ENCODE data around the gene UBIAD1. TPM values are rescaled to one million over a fixed set of nuclear protein-coding genes. Genes with fewer than 3 reads are reported as not detected.
"Not testable (repeated sequence)": the region's sequence is repeated elsewhere in the genome, so short reads cannot be mapped to it uniquely, and the experiment has no call there.

Gene UBIAD1
- total and polyA plus RNA-seq, 2 of the 13 experiments (the other 11 are each of a cell fraction or from before 2014, with no cell fraction given) = 16.9 to 20.4 TPM

DNA sequence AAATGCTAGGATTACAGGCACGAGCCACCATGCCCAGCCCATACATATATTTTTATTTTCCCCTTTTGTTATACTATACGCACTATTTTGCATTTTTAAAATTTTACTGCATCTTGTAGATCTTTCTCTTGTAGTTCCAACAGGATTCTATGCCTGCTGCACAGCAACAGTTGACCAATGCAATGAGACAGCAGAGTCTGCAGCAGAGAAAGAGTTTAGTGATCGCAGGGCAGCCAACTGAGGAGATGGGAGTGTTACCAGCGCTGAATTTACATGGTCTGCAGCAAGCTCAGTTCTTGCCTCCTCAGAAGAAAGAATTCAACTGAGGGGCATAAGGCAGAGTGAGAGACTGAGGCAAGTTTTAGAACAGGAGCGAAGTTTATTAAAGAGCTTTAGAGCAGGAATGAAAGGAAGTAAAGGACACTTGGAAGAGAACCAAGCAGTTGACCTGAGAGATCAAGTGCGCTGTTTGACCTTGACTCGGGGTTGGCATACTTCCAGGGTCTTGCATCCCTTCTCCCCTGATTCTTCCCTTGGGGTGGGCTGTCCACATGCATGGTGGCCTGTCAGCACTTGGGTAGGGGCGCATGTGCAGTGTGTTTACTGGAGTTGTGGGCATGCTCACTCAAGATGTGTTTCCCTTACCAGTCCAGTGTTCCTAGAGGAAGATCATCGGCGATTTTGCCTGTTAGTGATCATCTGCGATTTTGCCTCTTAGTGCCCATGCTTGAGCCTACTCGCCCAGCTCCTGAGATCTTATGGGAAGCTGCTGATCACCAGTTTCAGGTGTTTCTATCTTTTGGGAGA lies 6.5 kb upstream of the UBIAD1 start (continued):
- TF ChIP-seq SOX13 (IDR thresholded peaks at IDR 0.05) (no peak), SOX13 (CRISPR knock-in tag; conservative IDR thresholded peaks at IDR 0.05 in 1 of 2, IDR thresholded peaks at IDR 0.05 in 1 of 2) (no peak), ARNT2 (CRISPR knock-in tag; IDR thresholded peaks at IDR 0.05; ENCODE audit: low read depth) (no peak)

GRCh38 chr1:11267350-11268337 lies 5.4 kb upstream of the UBIAD1 start:
- H2AFZ ChIP-seq (ENCODE audit: low read length); H4K20me1 ChIP-seq (ENCODE audit: insufficient read depth, low read length); in situ Hi-C loops (cut with HindIII; ENCODE audit: extremely low pct_ligation_motif_present, low pct_unique_long_range_greater_than_20kb); H3K9me3 ChIP-seq (ENCODE audit: low read length); H3K79me2 ChIP-seq (ENCODE audit: insufficient read depth, low read length); H3K27me3 ChIP-seq (ENCODE audit: control insufficient read depth in 1 of 2, insufficient read depth in 2 of 2, low read length in 2 of 2); BruUV-seq (replicated peaks); CTCF ChIA-PET (ENCODE audit: low intra/inter-chr PET ratio, low total read pairs); H3K36me3 ChIP-seq (replicated peaks in 1 of 2; ENCODE audit: control insufficient read depth in 1 of 2, insufficient read depth in 2 of 2, low read length in 2 of 2); intact Hi-C loops (cut with micrococcal nuclease; ENCODE audit: unreplicated experiment); TF ChIP-seq NONO (IDR thresholded peaks at IDR 0.05): not testable (repeated sequence)
- DNase-seq (ENCODE audit: low spot score) (peak; percentile 99), ATAC-seq (peak; percentile 82), FAIRE-seq (peak; percentile 95)
- Histone ChIP-seq H3K4me2 (ENCODE audit: low read depth, low read length) (peak overlapping the region; percentile 70), H3K4me3 (replicated peaks in 1 of 3; ENCODE audit: insufficient read depth in 1 of 3, low read depth in 2 of 3, low read length in 3 of 3) (peak overlapping the region in 2 of 3 experiments; percentile 28 to 40; a peak in 1 of 6 replicates), H3K27ac (ENCODE audit: extremely low read length, insufficient read depth, low read length) (peak overlapping the region; percentile 92), H3K9ac (ENCODE audit: insufficient read depth, low read depth, low read length) (peak overlapping the region; percentile 73), H3K4me1 (ENCODE audit: insufficient read depth, low read length) (peaks cover 64% of the 10 kb centered on the region)
- 27% methylated on average over 19 of the region's 19 CpGs for WGBS (ENCODE audit: low lambda C conversion rate)
- POLR2A ChIA-PET = interaction anchor here (0.7 to 1.8 kb wide), 10 partner anchors 8 to 1349 kb away, joined by 3 to 11 read pairs (median 3); partner anchors contain the start of genes EXOSC10 and SRM
- TF ChIP-seq ZFP37 (CRISPR knock-in tag; IDR thresholded peaks at IDR 0.05; ENCODE audit: borderline replicate concordance) (peak; percentile 31; the same call in 1 of the 2 replicates), HNF4A (CRISPR knock-in tag; IDR thresholded peaks at IDR 0.05) (peak; percentile 95), PHF21A (CRISPR knock-in tag; IDR thresholded peaks at IDR 0.05) (0 out of 2 replicates have a peak, but pooled peaks have one; percentile 16), AHDC1 (CRISPR knock-in tag; IDR thresholded peaks at IDR 0.05; ENCODE audit: borderline replicate concordance) (peak; percentile 44; the same call in 1 of the 2 replicates), ERF (CRISPR knock-in tag; IDR thresholded peaks at IDR 0.05) (0 out of 2 replicates have a peak, but pooled peaks have one; percentile 28), NONO (CRISPR knock-in tag; conservative IDR thresholded peaks at IDR 0.05) (peak; percentile 50; the same call in 1 of the 2 replicates)
- TF ChIP-seq, protein P1, sequence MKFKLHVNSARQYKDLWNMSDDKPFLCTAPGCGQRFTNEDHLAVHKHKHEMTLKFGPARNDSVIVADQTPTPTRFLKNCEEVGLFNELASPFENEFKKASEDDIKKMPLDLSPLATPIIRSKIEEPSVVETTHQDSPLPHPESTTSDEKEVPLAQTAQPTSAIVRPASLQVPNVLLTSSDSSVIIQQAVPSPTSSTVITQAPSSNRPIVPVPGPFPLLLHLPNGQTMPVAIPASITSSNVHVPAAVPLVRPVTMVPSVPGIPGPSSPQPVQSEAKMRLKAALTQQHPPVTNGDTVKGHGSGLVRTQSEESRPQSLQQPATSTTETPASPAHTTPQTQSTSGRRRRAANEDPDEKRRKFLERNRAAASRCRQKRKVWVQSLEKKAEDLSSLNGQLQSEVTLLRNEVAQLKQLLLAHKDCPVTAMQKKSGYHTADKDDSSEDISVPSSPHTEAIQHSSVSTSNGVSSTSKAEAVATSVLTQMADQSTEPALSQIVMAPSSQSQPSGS (CRISPR knock-in tag; IDR thresholded peaks at IDR 0.05) = peak; percentile 99

Measured in HepG2 (cell line).